SW 1271 (cell line): ENCODE measurements around the gene SLC37A3.

ENCODE experiments used
- DNase-seq, 2 experiments: peaks; one replicate each; lab custom pipeline; 2025; lab: John Stamatoyannopoulos, UW

SLC37A3 gene

DNA sequence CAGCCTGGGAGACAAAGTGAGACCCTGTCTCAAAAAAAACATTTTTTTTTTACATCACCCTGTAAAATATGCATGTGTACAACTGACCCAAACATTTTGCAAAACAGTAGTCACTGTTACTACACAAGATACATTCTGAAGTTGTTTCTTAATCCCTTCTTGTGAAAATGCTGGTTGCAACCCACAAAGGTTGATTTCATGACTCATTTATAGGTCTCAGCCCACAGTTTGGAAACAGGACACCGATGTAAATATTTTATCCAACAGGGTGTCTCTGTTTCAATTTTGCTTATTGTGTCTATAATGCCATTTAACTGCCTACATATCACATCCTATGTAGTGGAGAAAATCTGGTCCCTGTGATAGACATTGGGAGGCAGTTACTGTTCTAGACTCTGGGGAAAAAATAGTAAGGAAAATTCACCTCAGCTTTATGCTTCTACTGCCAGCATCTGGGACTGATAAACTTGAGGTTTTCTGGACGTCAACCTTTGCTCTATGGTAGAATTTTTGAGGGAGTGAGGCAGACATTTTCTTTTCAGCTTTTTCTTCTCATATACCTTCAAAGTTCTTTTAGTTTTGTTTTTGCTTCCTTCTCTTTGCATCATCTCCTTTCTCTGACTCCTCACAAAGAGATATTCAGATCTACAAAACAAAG, 4.0 kb upstream of the SLC37A3 start:
- DNase-seq = no peak

DNA sequence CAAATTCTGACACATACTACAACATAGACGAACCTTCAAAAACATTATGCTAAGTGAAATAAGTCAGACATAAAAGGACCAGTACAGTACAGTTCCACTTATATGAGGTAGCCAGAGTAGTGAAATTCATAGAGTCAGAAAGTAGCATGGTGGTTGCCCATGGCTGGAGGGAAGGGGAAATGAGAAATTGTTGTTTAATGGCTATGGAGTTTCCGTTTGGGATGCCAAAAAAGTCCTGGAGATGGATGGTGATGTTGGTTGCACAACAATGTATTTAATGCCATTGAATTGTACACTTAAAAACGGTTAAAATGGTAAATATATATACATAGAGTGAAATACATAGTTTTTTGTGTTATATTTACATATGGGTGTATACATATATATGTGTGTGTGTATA, 2.1 kb upstream of the SLC37A3 start:
- DNase-seq = no peak

DNA sequence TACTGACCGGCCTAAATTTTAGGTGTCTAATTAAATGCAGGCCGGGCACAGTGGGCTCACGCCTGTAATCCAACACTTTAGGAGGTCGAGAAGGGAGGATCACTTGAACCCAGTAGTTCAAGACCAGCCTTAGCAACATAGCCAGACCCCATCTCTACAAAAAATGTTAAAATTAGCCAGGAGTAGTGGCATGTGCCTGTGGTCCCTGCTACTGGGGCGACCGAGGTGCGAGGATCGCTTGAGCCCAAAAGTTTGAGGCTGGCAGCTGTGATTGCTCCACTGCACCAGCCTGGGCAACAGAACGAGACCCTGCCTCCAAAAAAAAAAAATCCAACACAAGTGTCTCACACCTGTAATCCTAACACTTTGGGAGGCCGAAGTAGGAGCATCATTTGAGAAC, 491 bp upstream of the SLC37A3 start:
- DNase-seq = no peak

DNA sequence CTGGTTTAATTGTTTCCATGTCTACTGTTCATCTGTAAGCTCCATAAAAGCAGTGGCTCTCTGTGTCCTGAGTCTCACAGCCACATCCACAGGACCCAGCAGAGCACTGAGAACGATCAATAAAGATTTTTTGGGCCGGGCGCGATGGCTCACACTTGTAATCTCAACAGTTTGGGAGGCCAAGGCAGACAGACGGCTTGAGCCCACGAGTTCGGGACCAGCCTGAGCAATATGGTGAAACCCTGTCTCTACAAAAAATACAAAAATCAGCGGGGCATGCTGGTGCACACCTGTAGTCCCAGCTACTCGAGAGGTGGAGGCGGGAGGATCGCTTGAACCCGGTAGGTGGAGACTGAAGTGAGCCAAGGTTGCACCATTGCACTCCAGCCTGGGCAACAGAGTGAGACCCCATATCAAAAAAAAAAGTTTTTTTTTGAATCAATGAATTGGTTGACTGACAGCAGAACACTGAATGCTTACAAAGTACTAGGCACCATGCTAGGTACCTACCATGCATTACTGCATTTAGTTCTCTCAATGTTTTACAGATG, 4.5 kb downstream of the SLC37A3 start:
- DNase-seq = no peak

DNA sequence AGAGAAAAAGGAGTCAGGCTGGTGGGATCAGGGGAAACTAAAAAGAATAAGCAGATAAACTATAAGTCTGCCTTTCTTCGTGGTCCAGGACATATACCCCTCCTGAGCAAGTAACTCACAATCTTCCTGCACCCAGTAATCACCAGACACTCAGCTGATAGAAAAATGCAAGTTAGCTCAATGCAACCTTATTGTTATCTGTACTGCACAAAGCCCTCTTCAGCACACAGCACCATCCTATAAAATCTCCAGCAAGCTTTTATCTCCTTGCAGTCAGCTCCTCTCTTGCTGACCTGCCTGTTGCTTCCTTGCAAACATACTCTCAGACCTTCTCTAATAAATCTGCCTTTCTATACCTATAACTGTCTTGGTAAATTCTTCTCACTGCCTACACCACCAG, 6.7 kb downstream of the SLC37A3 start:
- no peak for DNase-seq

DNA sequence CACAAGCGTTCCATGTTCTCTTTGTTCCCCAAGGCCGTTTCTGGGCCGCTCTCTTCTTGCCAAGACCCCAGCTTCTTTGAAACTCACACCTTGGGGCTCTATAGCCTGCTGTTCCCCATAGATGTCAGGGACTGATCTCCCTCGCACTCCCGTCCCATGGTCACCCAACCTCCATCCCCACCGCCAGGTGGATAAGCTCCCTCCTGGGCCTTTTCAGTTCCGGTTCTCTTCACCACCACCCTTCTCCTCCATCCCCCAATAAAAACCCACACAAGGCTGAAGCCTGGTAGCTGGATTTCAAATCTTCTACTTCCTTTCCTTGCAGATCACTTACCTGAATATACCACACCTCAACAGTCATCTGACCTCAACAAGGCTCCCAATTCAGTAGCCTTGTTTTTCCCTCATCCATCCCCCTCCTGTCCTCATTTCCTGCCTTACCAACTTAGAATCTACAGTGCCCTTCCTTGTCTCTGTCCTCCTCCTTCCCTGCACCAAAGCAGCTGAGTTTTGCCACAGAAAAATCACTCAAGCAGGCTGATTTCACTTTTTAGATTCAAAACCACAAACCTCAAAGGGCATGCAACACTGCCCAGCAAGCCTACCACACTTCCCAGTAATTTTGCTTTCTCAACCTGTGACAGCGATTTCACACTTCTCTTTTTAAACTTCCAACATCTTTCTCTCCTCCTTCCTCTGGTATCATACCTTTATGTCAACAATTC, 7.7 kb downstream of the SLC37A3 start:
- no peak for DNase-seq

DNA sequence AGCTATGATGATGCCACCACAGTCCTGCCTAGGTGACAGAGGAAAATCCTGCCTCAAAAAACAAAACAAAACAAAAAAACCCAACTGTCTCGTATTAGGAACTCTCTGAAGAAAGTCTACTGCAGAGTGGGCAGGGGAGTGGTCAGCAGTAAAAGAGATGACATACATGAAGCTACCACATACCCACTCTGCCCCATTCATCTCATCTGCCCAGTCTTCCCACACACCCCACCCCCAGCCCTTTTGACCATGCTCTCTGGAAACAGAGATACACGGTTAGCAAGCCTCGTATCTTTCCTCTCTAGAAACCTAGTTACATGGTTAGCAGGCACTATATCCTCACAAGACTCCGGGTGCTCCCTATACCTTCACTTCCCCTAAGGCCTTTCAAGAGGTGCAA, 8.3 kb downstream of the SLC37A3 start:
- no peak for DNase-seq

DNA sequence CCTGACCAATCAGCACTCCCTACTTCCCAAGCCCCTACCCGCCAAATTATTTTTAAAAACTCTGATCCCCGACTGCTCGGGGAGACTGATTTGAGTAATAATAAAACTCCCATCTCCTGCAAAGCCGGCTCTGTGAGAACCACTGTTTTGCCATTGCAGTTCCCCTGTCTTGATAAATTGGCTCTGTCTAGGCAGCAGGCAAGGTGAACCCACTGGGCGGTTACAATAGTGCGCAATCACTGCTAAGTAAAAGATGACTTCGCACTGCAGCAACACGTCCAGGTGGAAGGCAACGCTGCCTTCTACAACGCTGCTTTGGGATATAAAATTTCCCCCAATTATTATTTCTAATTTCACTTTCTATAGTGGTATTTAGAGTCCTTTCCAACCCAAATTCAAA, 8.9 kb downstream of the SLC37A3 start:
- DNase-seq = no peak

DNA sequence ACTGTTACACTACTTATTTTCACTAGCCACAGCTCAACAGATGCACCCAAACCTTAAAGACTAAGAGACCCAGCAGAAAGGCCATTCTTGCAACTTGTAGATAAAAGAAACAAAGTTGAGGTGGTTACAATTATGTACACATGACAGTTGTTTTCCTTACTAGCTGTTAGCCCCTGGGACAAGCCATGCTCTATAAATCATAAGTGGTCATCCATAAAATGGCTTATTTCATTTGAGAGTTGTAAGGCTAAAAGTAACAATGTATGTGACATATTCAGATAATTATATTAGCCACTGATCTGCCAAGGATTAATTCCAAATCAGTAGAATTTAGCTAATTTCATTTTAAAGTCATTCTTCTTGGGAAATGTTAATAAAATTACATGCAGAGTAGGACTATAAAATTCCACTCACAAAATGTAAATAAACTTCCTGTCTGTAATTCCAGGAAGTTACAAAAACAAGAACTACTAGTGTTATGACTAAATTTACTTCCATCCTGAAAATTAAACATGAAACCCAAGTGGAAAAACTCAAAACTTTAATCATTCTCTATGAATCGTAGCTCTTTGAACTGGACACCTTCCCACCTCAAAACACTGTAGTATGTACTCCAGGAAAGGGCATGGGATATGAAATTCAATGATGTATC, 13.3 kb downstream of the SLC37A3 start:
- DNase-seq = no peak

DNA sequence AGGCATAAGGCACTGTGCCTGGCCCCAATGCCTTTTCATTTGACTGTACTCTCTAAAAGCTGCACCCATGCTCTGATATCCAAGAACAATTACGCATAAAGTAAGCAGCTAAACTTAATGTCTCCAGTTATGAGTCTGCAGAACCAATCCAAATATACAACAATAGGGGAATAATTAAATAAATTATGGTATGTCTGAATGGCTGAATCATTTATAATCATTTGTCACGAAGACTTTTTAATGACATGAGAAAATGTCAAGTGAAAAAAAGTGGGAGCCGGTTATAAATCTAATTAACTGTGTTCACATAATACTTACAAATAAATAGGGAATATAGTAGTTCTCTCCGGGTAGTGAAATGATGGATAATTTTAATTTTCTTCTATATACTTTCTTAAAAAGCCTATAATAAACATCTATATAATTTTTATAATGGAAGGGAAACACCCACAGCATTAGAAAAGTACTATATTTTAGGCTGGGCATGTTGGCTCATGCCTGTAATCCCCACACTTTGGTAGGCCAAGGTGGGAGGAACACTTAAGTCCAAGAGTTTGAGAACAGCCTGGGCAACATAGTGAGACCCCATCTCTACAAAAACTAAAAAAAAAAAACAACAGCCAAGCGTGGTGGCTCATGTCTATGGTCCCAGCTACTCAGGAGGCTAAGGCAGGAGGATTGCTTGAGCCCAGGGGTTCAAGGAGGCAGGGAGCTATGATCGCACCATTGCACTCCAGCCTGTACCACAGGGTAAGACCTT, 14.2 kb downstream of the SLC37A3 start:
- DNase-seq = no peak

DNA sequence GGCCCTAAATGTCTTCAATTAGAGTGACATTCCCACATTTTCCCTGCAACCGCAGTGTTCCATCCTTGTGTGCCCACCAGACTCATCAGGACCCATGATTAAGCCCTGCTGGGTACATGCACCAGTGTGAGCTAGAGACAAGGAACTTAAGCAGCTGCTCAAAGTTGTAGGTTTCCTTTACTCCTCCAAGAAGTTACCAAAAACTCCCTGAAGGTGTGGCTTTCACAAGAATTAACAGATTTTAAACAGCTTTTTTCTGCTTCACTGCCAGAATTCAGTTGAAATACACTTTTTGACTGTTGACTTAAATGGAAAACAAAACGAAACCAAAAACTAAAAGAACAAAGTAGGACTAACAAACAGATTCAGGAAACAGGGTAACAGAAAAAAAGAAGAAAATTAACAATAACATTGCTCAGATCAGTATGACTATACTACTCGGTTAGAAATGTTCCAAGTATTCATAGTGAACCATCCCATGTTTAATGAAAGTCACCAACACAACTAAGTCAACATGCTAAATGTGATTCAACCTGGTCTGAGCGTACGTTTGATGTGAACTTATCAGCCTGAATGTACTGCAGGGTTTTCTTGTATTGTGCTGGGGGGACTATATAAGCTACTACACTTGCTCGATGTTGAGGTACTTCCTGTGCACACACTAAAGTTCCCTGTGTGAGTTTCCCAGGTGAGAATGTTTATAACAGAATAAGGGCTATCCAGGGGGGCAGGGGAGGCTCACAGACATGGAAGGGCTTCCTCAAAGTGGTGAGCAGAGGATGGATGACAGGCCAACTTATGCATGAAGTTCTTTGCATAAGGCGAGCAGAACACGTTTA, 22.2 kb downstream of the SLC37A3 start:
- DNase-seq = no peak

DNA sequence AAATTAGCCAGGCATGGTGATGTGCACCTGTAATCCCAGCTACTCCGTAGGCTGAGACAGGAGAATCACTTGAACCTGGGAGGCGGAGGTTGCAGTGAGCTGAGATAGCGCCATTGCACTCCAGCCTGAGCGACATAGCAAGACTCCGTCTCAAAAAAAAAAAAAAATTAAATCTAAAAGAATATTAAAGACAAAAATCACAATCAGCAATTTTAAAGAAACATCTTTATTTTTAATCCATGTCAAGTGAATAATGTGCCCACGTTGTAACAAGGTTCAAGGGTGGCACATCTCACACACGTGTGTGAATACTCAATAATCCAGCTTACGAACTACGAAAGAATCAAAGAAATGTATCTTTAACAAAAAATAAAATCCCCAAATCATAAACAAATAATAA, 23.0 kb downstream of the SLC37A3 start:
- DNase-seq = no peak

DNA sequence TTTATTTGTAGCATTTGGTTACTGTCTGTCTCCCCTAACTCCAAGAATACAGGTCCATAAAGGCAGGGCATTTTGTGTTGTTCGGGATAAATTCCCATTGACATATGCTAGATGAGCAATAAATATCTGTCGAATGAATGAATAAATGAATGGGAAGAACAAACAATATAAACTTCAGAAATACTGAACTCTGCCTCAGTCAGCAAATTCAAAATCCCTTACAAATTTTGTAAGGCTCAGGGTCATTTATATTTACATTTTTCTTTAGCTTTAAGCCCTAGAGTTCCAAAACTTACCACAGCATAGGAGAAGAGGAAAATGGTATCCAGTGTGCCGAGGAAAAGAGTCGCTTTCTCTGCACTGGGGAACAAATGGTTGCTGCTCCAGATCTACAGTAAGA, 29.0 kb downstream of the SLC37A3 start:
- no peak for DNase-seq

DNA sequence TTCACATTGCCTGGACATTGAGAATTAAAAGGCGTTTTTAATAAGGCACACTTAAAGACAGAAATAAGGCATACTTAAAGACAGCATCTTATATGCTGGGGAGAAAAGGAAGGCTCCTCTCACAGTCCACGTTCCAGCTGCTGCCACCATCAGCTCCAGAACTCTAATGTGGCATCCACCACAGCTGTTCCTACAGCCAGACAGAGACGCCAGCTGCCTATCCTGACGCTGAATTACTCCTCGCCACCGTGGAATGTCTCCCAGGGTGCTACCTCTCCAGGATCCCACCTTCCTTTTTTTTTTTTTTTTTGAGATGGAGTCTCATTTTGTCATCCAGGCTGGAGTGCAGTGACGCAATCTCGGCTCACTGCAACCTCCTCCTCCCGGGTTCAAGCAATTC, 30.8 kb downstream of the SLC37A3 start:
- DNase-seq = no peak

DNA sequence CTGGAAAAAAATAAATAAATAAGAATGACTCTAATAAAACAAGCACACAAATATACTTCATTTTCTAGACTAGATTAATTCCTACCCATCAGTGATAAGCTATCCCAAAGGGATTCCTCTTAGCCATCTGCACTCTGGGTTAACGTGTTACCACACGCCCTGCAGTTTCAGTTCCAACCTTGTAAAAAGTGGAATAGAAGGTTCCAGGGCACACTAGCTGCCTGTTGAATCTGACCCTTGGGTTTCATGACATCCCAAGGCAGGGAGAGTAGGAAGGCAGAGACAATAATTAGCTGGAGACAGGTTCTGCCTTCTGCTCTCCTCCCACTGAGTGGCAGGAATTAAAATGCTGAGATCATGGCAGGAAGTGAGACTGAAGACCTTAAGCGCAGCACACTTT, 33.5 kb downstream of the SLC37A3 start:
- no peak for DNase-seq

DNA sequence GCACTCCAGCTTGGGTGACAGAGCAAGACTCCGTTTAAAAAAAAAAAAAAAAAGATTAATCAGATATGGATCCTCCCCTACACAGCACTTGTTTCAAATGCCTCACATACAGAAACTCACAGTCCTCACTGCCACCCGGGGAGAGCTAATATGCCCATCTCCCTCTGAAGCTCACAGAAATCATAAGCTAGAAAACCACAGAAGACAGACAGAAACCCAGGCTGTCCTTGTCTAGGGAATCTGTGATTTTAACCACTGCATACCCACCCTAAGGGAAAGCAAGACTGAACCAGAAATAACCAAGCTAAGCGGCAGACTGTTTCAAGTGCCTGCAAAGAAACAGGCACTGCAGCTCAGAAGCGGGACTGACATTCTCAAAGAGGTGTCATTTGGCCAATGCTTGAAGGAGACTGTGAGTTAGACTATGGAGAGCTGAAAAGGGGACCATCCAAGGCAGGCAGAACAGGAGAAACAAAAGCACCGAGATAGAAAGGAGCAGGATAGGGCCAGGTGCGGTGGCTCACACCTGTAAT, 37.6 kb downstream of the SLC37A3 start:
- DNase-seq = no peak

DNA sequence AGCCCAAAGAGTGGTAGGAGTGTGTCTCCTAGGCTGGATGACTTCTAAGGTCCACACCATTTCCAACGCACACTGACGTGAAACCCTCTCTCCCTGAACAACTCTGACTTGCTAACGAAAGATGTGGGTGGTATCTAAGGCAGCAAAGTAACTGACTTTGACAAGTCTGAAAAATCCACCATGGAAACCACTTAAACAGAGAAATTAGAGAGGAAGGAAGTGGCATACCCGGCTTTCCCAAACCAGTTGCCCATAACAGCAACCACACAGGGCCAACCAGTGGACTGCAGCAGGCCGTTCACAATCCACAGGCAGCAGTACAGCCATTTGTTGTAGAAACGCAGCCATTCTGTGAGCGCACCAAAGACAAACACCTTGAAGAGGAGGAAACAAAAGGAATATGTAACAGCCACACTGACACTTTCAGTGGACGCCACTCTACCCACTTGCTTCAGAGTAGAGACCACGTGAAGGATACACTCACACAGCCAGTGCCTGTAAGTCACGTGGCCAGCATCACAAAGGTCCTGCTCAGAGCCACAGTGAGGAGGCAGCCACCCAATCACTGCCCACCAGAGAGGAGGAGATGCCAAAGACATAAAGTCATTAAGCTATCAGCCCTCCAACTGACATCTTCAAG, 39.8 kb downstream of the SLC37A3 start:
- DNase-seq = no peak

DNA sequence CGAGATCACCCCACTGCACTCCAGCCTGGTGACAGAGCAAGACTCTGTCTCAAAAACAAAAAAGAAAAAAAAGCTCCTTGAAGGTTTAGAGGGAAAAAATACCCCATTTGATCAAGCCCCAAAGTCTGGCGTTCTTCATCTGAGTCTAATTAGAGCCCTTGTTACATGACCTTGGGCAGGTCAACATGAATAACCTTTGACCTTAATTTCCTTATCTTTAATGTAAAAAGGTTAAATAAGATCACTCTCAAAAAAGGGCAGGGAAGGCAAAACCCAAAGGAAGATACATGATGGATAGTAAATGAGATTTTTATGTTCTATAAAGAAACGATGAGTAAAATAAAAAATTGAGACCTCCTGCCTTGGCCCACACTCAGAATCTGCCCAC, 40.3 kb downstream of the SLC37A3 start:
- no peak for DNase-seq

DNA sequence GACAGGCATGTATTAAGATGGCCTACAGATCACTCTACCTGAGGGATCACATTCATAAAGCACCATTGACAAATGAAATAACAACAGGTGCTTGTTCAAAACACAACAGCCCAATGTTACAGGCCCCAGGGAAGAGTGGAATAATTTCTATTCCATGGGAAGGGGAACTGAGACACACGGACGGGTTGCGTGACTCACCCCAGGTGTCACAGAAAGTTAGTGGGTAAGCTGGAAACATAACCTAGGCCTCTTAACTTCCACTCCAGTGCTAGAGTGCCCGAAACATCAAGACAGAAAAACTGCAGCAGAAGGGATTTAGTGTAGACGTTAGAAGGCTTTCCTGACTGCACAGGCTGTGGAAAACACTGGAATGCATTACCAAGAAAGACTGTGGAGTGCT, 48.3 kb downstream of the SLC37A3 start:
- DNase-seq = no peak

DNA sequence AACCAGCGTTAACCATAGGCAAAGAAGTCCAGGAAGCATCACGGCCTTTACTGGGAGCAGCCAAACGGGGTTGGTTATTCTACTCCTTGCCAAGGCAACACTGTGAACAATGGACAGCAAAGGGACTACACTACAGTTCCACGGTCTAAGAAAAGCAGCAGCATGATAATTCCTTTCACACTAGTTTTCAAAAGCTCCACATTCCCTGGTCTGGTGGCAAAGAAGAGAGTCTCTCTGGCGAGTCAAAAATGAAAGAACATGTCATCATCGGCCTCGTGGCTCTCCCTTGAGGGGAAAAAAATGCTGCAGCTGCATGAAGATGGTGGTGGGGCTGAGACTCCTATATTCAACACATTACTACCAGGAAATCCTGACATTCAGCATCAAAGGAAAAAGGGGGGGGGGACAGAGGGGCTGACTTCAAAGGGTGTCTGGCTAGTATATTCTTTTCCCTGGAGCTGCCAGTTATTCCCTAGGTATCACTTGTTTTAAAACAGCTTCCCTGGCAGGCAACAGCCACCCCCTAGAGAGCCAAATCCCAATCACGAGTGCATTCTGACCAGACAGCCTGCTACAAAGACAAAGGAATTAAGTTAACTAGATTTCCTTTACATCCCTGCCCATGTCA, 49.1 kb downstream of the SLC37A3 start:
- no peak for DNase-seq
